GM12878 (cell line): ENCODE results near the gene CTSO. TPM values are rescaled to one million over a fixed set of nuclear protein-coding genes. Genes with fewer than 3 reads are reported as not detected.
A peak's percentile ranks its signal among the peaks of the same experiment; 100 is the strongest.

ENCODE experiments used
- ATAC-seq: fragments of 200-7000 bp; cut with Tn5 transposase; 3 replicates; pipeline ENCODE4 v1.9.1; 2020; ENCODE audit warnings: mild to moderate bottlenecking, moderate library complexity
- BruUV-seq: library from RNA; stranded (reverse); fragments of 400-500 nt; replicated peaks from 2 replicates; lab custom pipeline; 2021; lab: Mats Ljungman, UMichigan
- CTCF ChIA-PET: fragments of 300-600 bp; sonication (Branson Sonifier 250); formaldehyde crosslinking; extraction: SDS; loops from one replicate; lab custom pipeline; 2021; ENCODE audit warnings: inconsistent platforms; lab: Yijun Ruan, JAX
- POLR2A ChIA-PET: fragments of 350-600 bp; formaldehyde crosslinking; extraction: SDS; loops from one replicate; lab custom pipeline; 2021; ENCODE audit warnings: inconsistent platforms; lab: Charles Lee
- RAD21 ChIA-PET: fragments of 300-600 bp; sonication (Branson Sonifier 250); formaldehyde crosslinking; loops from one replicate; lab custom pipeline; 2023; ENCODE audit warnings: antibody characterized with exemption; ENCODE audit not compliant: unreplicated experiment; lab: Charles Lee
- SMC1A ChIA-PET: fragments of 300-600 bp; sonication (Branson Sonifier 250); formaldehyde crosslinking; loops from one replicate; lab custom pipeline; 2023; ENCODE audit not compliant: unreplicated experiment, uncharacterized antibody; lab: Charles Lee
- DNase-seq: peaks from one replicate; pipeline ENCODE4 v3.0.0-alpha.2; 2011; ENCODE audit warnings: low read depth, low spot score
- FAIRE-seq: peaks from 3 replicates; lab custom pipeline; 2011; peaks lifted over from hg19 to GRCh38; lab: Jason Lieb, UNC
- H2AFZ ChIP-seq: 2 replicates; pipeline ENCODE4 v1.6.0; 2011; ENCODE audit warnings: low read depth, low read length, control low read depth; ENCODE audit not compliant: control insufficient read depth
- H3K27ac ChIP-seq: 2 replicates; pipeline ENCODE4 v1.5.1; 2011; ENCODE audit warnings: control low read depth; ENCODE audit not compliant: control insufficient read depth, insufficient read depth
- H3K27me3 ChIP-seq, 2 experiments: replicated peaks in 1 of 2; 2 replicates each; pipeline versions ENCODE4 v1.6.0 to v1.6.1; 2011; ENCODE audit warnings: low read length in 1 of 2; ENCODE audit not compliant: control insufficient read depth in 2 of 2, insufficient read depth in 2 of 2
- H3K36me3 ChIP-seq, 2 experiments: 2 replicates each; pipeline ENCODE4 v1.5.1; 2011; ENCODE audit warnings: low read length in 1 of 2; ENCODE audit not compliant: control insufficient read depth in 2 of 2, insufficient read depth in 2 of 2
- H3K4me1 ChIP-seq: 2 replicates; pipeline ENCODE4 v1.6.1; 2011; ENCODE audit warnings: mild to moderate bottlenecking, low read length, moderate library complexity, mixed read lengths; ENCODE audit not compliant: control insufficient read depth, insufficient read depth
- H3K4me2 ChIP-seq: 2 replicates; pipeline ENCODE4 v1.6.0; 2011; ENCODE audit warnings: control low read depth; ENCODE audit not compliant: control insufficient read depth, insufficient read depth
- H3K4me3 ChIP-seq: fragments of 200-600 bp; sonication (generic); 2 replicates; pipeline ENCODE4 v1.5.1; 2016
- H3K79me2 ChIP-seq: 2 replicates; pipeline ENCODE4 v1.6.0; 2011; ENCODE audit warnings: low read length; ENCODE audit not compliant: control insufficient read depth, insufficient read depth
- H3K9ac ChIP-seq: 2 replicates; pipeline ENCODE4 v1.8.0; 2011; ENCODE audit warnings: low read length, control low read depth, mixed read lengths; ENCODE audit not compliant: control insufficient read depth, insufficient read depth
- H3K9me3 ChIP-seq: replicated peaks from 3 replicates; pipeline ENCODE4 v1.5.1; 2011; ENCODE audit warnings: mild to moderate bottlenecking, low read length; ENCODE audit not compliant: control insufficient read depth, insufficient read depth
- H4K20me1 ChIP-seq: 2 replicates; pipeline ENCODE4 v1.6.0; 2011; ENCODE audit not compliant: control insufficient read depth, insufficient read depth
- BCL11A ChIP-seq: IDR thresholded peaks from 2 replicates; pipeline ENCODE4 v1.6.1; 2011; ENCODE audit warnings: low read depth, low read length
- CBFB ChIP-seq: IDR thresholded peaks from 2 replicates; pipeline ENCODE4 v1.6.1; 2016; ENCODE audit warnings: antibody characterized with exemption, low read depth
- CHD2 ChIP-seq: IDR thresholded peaks from 2 replicates; pipeline ENCODE4 v1.6.1; 2011; ENCODE audit warnings: low read depth, low read length, improper control_type of control experiment, borderline replicate concordance
- CREB1 ChIP-seq: IDR thresholded peaks from 2 replicates; pipeline ENCODE4 v1.6.1; 2012; ENCODE audit warnings: low read depth, mild to moderate bottlenecking, inconsistent platforms
- HDAC2 ChIP-seq: fragments of 200-600 bp; sonication (generic); IDR thresholded peaks from 2 replicates; pipeline ENCODE4 v1.6.1; 2017
- MEF2A ChIP-seq: IDR thresholded peaks from 2 replicates; pipeline ENCODE4 v1.6.1; 2011; ENCODE audit warnings: low read depth, mild to moderate bottlenecking, low read length, moderate library complexity; ENCODE audit not compliant: insufficient read depth
- PAX8 ChIP-seq: fragments of 450-650 bp; IDR thresholded peaks from 2 replicates; pipeline ENCODE4 v1.6.1; 2017; ENCODE audit warnings: mild to moderate bottlenecking, moderate library complexity
- RAD51 ChIP-seq: fragments of 450-650 bp; IDR thresholded peaks from 2 replicates; pipeline ENCODE4 v1.6.1; 2016; ENCODE audit warnings: moderate library complexity, mild to moderate bottlenecking, inconsistent platforms
- SIN3A ChIP-seq: IDR thresholded peaks from 2 replicates; pipeline ENCODE4 v1.6.1; 2012; ENCODE audit warnings: low read depth, low read length, improper control_type of control experiment
- SIX5 ChIP-seq: IDR thresholded peaks from 2 replicates; pipeline ENCODE4 v1.6.1; 2011; ENCODE audit warnings: mild to moderate bottlenecking, low read depth, low read length, moderate library complexity; ENCODE audit not compliant: severe bottlenecking
- ZNF384 ChIP-seq: IDR thresholded peaks from 2 replicates; pipeline ENCODE4 v1.6.1; 2012; ENCODE audit warnings: low read depth, mild to moderate bottlenecking, low read length, improper control_type of control experiment, borderline replicate concordance
- WGBS: methylation state at CpG from one replicate; pipeline ENCODE4 v1.1.6; 2016; ENCODE audit warnings: low lambda C conversion rate; ENCODE audit not compliant: insufficient replicate concordance, insufficient coverage; ENCODE audit errors: missing lambda C conversion rate; 5-methylcytosine and 5-hydroxymethylcytosine counted together
- in situ Hi-C: fragments of 300-500 bp; cut with MboI; formaldehyde crosslinking; loops from 9 replicates; pipeline ENCODE4 v1.14.3; 2018; ENCODE audit warnings: mixed read lengths
- intact Hi-C: fragments of 100-400 bp; cut with micrococcal nuclease; formaldehyde crosslinking; loops from one replicate; pipeline ENCODE4 v1.14.2; 2022; ENCODE audit not compliant: unreplicated experiment
- polyA plus RNA-seq, 11 experiments: library from polyadenylated mRNA; depleted of rRNA in 4 of 11; unstranded in 6 of 11; stranded (reverse) in 5 of 11; fragments of >200 nt; fragmentation: Nextera tagmentation in 4 of 11; fragmentation: Illumina TruSeq in 1 of 11; extraction: Ambion mirVana in 4 of 11; extraction: Trizol in 1 of 11; gene quantifications; 1 replicate in 1 of 11; 2 replicates in 10 of 11; pipeline versions ENCODE4 v1.2.1 to v1.2.3, GENCODE V29; 2011 to 2016; ENCODE audit warnings: inconsistent platforms in 2 of 11, missing spikeins in 2 of 11, low read depth in 1 of 11
- total RNA-seq, 4 experiments: library from RNA; depleted of rRNA in 3 of 4; stranded (reverse); fragments of >200 nt in 3 of 4; fragmentation: Illumina TruSeq in 1 of 4; extraction: Trizol in 1 of 4; gene quantifications; 2 replicates each; pipeline versions ENCODE4 v1.2.1 to v1.2.3, GENCODE V29; 2013 to 2021
- TF ChIP-seq, protein P1 (sequence below): fragments of 150-350 bp; IDR thresholded peaks from 2 replicates; pipeline ENCODE4 v1.6.1; 2016; ENCODE audit warnings: low read depth, low read length

Gene CTSO
- total and polyA plus RNA-seq, 10 of the 15 experiments (the other 5 are each of a cell fraction or from before 2014, with no cell fraction given) = 3.9 to 9.7 (median 7.0) TPM

DNA sequence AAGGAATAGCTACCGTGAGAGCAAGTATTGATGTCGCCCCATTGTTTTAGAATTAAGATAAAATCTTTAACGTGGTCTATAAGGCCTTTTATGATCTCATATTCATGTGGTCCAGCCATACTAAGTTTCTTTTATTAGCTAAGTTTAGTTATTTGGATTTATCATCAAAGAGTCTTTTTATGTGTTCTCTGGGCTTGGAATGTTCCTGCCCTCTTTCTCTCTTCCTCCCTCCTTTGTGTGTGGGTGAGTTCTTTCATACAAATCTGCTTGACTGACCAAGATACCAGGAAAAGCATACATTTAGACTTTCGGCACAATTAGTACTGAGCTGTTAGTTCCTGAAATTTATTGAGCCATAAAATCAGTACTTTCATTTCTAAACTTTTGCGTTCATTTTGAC is 38.9 kb downstream of the CTSO start:
- FAIRE-seq = peak; percentile 18
- H2AFZ ChIP-seq = no peak overlapping the region
- WGBS = 51% methylated on average over 5 of the region's 5 CpGs
- no peaks in the 10 kb centered on the region for H3K36me3 ChIP-seq
- no peak for TF ChIP-seq CHD2
- TF ChIP-seq SIX5 = no peak
- TF ChIP-seq, protein P1, sequence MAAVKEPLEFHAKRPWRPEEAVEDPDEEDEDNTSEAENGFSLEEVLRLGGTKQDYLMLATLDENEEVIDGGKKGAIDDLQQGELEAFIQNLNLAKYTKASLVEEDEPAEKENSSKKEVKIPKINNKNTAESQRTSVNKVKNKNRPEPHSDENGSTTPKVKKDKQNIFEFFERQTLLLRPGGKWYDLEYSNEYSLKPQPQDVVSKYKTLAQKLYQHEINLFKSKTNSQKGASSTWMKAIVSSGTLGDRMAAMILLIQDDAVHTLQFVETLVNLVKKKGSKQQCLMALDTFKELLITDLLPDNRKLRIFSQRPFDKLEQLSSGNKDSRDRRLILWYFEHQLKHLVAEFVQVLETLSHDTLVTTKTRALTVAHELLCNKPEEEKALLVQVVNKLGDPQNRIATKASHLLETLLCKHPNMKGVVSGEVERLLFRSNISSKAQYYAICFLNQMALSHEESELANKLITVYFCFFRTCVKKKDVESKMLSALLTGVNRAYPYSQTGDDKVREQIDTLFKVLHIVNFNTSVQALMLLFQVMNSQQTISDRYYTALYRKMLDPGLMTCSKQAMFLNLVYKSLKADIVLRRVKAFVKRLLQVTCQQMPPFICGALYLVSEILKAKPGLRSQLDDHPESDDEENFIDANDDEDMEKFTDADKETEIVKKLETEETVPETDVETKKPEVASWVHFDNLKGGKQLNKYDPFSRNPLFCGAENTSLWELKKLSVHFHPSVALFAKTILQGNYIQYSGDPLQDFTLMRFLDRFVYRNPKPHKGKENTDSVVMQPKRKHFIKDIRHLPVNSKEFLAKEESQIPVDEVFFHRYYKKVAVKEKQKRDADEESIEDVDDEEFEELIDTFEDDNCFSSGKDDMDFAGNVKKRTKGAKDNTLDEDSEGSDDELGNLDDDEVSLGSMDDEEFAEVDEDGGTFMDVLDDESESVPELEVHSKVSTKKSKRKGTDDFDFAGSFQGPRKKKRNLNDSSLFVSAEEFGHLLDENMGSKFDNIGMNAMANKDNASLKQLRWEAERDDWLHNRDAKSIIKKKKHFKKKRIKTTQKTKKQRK = no peak
- TF ChIP-seq SIN3A = no peak
- no peak for TF ChIP-seq PAX8
- no peak for TF ChIP-seq MEF2A
- no peak for TF ChIP-seq CREB1
- no peak for TF ChIP-seq BCL11A
- TF ChIP-seq ZNF384 = no peak
- TF ChIP-seq HDAC2 = no peak
- no peak for TF ChIP-seq CBFB
- no peak for TF ChIP-seq RAD51
- TF ChIP-seq, all 136 proteins: peak for 0
- in situ Hi-C loops = no loop called here
- Histone ChIP-seq H3K4me1 (no peaks in the 10 kb centered on the region), H4K20me1 (no peaks in the 10 kb centered on the region), H3K27me3 (no peaks in the 10 kb centered on the region), H3K79me2 (no peaks in the 10 kb centered on the region), H3K9ac (no peak overlapping the region), H3K4me2 (no peak overlapping the region), H3K4me3 (no peak overlapping the region), H3K27ac (no peak overlapping the region), H3K9me3 (no peaks in the 10 kb centered on the region)
- ChIA-PET RAD21 (interaction anchor here (1.2 kb wide), 1 partner anchor 15 kb away, joined by 3 read pairs; no protein-coding TSS in a partner anchor), POLR2A (no interaction called here), SMC1A (no interaction called here), CTCF (interaction anchor here (1.5 kb wide), 1 partner anchor 38 kb away, joined by 3 read pairs; no protein-coding TSS in a partner anchor)
- intact Hi-C loops = no loop called here
- DNase-seq = no peak
- no TSS peak for BruUV-seq
- no peak for ATAC-seq
